DMS 273 (cell line): ENCODE data around the gene CYP27A1.
"Not testable (repeated sequence)": the region's sequence is repeated elsewhere in the genome, so short reads cannot be mapped to it uniquely, and the experiment has no call there.

Source experiments
- DNase-seq: peaks from one replicate; lab custom pipeline; 2025; ENCODE audit not compliant: unreplicated experiment; lab: John Stamatoyannopoulos, UW

Gene CYP27A1

DNA sequence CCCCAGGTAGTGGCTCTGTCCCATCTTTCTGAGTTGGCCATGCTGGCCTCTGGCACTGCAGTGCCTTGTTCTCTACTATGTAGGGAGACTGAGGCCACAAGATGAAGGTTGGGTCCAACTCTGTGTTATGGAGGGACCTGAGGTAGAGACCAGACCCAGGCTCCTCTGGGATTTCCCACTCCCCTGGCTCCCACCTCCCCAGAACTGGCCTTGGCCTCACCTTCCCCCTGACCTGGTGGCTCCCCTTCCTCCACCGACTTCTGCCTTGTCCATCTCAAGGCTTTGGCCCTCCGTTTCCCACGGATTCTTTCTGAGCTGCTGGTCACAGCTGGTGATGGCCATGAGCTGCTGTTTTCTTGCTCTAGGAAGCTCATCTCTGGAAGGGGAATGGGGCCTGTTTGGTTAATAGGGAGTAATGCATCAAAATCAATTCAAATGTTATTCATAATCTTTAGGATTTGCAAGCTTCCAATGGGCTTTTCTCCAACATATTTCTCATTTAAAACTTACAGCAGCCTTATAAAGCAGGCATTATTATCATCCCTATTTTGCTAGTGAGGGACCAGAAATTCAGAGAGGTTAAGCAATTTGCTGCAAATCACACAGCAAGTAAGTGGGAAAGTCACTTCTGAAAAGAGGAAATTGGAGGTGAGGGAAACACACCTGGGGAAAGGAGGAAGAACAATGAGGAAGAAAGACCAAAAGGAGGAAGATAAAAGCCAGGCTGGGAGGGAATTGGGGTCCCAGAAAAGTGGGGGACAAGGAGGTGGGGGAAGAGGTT, 48.8 kb downstream of the CYP27A1 start:
- no peak for DNase-seq

DNA sequence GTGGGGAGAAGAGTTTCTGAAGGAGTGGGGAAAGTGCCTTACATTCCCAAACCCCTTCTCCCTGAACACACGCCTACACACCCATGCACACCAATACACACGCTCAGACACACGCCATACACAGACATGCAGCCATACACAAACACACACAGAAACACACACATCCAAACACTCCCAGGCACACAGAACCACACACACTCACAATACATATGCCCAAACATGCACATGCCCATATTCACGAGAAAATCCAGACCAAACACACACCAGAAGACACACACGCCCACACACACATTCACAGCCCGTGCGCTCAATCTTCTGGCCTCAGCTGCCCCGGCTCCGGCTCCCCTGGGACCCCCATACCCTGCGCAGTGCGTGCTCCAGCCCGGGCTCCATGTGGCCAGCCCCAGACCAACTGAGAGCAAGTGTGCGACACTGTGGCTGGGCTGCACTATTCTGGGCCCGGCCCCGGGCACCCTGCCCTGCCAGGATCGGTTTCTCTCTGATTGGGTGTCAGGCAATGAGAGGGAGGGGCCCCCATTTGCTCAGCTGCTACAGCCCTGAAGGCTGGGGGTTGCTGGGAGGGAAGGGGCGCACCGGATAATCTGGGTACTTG, 49.5 kb downstream of the CYP27A1 start, which contains the start of gene PRKAG3:
Gene PRKAG3 (minus strand): TSS at position 426 of the 613 bp plus-strand sequence.
- DNase-seq, result peak; percentile 36

DNA sequence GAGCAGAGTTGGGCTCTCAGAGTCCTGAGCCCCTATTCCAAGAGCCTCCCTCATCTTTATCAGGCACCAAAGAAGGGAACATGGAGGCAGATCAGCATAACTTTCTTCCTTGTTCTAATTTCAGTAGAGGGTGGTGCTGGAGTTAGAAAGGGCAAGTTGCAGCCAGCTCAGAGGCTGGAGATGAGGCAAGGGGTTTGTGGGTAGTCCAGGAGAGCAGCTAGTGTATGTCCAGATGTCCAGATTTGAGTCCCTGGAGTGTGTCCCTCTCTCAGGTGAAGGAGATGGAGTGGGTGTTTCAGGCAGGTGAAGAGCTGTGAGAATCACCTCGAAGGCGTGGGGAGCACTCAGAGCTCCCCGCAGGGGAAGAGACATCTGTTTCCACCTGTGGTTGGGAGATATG, 50.1 kb downstream of the CYP27A1 start:
- DNase-seq, result no peak

DNA sequence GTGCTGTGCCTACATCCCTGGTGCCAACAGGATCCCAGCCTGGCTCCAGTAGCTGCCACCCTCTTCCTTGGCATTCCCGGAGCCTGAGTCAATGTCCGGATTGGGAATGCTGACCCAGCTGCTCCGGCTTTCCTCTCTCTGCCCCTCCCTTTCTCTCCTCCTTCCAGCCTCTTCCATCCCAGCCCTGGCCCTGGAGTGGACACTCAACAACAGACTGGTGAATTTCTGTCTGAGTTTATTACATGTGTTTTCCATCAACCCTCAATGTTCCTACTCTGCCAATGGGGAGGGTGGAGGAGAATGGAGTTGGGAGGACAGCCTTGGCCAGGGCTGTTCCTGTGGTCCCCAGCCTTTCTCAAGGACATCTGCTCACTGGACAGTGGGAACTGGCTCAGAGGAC, 50.6 kb downstream of the CYP27A1 start:
- DNase-seq, result no peak

DNA sequence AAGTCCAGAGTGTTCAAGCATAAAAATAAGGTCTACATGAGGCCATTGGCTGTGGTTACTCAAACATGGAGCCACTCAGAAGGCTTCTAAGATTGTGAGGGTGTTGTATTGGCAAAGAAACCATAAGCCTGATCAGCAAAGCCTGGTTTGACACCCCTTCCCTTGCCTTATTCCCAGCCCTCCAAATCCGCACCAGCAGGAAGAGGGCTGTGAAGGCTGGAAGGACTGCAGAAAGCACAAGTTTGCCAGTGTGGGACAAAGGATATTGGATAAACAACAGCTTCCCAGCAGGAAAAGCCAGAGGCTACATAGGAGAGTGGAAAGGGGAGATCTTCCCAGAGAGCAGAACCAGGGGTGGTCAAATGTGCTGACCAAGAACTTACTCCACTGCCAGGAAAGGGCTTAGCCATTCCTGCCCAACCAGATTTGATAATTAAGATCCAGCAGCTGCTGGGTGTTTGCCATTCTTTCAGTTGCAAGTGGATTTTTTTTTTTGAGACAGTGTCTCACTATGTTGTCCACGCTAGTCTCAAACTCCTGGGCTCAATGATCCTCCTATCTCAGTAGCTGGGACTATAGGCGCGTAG, 51.2 kb downstream of the CYP27A1 start:
- DNase-seq, result no peak

DNA sequence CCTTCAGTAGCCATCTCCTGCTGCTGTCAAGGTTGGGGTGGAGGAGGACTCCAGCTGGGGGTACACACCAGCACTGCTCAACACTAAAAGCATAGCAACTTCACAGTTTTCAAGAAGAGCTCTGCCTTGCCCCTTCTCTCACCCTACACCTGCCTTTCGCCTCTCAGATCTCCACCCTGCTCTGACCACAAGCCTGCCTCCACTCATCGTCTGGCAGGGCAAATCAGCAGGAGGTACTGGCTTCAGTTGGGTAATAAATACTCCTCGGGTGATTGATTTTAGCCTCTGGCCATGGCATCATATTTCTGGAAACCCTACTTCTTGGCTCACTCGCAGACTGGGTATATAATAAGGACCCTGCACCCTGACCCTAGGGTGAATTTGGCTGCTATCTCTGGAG, 52.7 kb downstream of the CYP27A1 start:
- no peak for DNase-seq

DNA sequence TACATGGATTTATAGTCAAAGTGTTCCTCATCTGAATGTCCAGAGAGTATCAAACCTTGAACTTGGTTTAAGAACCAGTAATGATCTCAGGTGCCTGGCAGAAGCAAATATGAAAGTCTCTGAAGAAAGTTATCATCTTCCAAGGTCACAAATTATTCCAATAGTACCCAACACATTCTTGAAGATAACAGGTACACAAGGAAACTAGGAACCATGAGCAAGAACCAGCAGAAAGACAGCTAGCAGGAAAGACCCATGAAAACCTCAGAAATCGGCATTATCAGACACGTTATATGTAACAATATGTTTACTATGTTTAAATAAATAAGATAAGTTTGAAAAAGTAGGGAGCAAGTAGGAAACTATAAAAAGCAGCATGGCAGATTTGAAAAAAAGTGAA, 55.5 kb downstream of the CYP27A1 start:
- DNase-seq, result no peak

DNA sequence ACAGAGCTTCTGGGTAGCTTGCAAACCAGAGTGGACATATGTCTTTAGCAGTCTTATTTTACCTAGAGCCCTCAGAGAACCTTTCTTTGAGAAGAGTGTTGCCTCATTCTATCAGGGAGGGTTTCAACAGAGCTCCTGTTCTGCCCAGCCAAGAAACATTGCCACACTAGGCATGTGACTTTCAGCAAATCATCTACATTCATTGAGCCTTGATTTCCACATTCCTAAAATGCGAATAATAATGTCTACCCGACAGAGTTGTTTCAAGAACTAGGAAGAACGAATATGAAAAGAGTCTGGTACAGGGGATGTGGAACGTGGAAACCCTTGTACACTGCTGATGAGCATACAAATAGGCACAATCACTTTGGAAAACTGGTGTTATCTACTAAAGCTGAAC, 57.5 kb downstream of the CYP27A1 start:
- no peak for DNase-seq

DNA sequence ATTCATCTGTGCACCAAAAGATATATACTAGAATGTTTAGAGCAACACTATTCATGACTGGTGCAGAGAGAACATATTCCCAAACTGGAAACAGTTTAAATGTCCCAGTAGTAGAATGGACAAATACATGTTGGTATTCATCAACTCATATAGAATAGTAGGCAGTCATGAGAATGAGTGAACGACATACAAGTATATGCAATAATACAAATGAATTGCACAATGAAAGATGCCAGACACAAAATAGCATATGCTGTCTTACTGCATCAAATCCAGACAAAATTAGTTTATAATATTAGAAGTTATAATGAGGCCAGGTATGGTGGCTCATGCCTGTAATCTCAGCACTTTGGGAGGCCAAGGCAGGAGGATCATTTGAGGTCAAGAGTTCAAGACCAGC, 57.9 kb downstream of the CYP27A1 start:
- no peak for DNase-seq

DNA sequence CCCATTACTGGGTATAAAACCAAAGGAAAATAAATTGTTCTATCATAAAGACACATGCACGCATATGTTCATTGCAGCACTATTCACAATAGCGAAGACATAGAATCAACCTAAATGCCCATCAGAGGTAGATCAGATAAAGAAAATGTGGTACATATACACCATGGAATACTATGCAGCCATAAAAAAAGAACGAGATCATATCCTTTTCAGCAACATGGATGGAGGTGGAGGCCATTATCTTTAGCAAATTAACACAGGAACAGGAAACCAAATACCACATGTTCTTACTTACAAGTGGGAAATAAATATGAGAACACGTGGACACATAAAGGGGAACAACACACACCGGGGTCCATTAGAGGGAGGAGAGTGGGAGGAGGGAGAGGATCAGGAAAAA, 62.4 kb downstream of the CYP27A1 start:
- not testable (repeated sequence) for DNase-seq

DNA sequence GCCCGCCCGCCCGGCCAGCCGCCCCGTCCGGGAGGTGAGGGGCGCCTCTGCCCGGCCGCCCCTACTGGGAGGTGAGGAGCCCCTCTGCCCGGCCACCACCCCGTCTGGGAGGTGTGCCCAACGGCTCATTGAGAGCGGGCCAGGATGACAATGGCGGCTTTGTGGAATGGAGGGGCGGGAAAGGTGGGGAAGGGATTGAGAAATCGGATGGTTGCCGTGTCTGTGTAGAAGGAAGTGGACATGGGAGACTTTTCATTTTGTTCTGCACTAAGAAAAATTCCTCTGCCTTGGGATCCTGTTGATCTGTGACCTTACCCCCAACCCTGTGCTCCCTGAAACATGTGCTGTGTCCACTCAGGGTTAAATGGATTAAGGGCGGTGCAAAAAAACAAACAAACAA, 65.0 kb downstream of the CYP27A1 start:
- not testable (repeated sequence) for DNase-seq

DNA sequence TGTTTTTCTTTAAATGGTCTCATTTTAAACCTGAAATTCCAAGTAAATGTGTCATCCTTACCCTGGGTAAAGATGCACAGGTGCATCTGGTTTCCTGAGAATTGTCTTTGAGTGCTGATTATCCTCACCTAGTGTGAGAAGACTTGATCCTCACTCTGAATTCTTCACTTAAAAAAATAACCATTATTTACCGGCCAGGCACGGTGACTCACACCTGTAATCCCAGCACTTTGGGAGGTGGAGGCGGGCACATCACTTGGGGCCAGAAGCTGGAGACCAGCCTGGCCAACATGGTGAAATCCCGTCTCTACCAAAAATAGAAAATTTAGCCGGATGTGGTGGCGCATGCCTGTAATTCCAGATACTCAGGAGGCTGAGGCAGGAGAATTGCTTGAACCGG, 67.8 kb downstream of the CYP27A1 start:
- no peak for DNase-seq

DNA sequence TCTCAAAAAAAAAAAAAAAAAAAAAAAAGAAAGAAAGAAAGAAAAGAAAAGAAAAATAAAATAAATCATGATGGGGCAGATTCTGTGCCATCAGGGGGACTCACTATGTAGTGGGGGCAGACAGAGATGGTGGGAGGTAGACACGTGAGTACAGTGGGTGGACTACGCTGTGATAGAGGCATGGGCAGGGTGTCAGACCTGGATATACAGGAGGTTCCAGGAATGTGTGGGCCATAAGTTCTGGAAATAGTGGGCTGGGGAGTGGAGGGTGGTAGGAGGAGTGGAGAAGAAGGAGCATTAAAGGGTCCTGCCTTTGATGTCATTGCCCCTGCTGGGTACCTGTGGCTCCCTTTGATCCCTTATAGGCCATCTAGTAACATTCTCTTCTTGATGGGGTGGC, 68.8 kb downstream of the CYP27A1 start:
- DNase-seq, result no peak

DNA sequence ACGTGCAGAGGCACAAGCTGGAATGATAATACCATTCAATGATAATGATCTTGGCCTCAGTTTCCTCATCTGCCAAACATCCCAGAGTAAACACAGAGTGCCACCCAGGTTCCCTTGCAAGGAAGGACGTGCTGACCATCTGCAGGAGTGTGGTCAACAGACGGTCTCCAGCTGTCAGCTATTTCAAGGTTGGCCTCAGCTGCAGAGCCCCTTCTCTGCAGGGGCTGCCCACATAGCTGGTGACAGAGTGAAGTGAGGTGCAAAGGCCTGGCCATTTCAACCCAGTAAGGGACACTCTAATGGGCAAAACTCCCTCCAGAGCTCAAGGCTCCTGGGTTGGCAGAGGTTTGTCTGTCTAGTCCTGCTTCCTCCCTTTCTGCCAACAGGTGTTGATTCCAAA, 69.3 kb downstream of the CYP27A1 start:
- no peak for DNase-seq

DNA sequence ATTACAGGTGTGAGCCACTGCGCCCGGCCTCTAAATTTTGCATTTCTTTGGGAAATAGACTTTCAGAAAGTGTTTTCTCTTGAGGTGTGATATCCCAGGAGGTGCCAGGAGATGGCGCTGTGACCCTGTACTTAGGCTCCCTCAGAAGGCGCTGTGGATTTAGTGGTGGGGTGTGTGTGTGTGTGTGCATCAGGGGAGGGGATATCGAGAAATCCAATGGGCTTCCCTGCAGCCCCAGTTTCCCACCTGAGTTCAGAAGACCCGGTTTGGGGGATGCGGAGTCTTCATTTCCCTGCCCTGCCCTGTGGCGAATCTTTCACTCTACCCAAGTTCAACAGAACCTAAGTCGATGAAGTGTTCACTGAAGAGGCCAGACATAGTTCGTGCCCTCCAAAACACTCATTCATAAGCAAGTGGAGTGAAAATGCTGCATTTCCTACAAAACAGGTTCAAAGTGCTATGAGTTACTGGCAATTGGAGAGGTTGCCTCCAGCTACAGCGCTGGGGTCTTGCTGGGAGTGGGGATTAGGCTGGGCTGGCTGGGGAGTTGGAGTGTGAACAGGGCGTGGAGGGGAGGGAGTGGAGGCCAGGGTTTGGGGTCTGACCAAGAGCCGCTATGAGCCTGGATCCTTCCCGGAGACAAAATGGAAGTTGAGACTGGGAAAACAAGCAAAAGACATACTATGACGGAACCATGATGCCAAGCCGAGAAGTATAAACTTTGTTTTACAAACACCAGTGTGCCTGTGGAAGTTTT, 71.1 kb downstream of the CYP27A1 start:
- peak; percentile 84 for DNase-seq

DNA sequence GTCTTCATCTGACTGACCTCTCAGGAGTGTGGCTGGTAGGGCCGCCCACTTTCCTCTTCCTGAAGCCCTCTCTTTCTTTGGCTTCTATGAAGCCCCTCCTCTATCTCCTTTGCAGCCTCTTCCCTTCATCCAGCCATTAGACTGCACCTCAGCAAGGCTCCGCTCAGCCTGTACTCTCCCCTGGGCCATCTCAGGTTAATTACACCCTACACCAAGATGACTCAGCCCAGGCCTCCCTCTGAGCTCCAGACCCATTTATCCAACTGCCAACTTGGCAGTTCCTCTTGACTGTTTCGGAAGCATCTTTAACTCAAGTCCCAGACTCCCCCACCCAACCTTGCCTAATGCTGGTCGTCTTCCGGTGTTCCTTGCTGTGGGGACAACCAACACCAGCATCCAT, 71.8 kb downstream of the CYP27A1 start:
- no peak for DNase-seq

DNA sequence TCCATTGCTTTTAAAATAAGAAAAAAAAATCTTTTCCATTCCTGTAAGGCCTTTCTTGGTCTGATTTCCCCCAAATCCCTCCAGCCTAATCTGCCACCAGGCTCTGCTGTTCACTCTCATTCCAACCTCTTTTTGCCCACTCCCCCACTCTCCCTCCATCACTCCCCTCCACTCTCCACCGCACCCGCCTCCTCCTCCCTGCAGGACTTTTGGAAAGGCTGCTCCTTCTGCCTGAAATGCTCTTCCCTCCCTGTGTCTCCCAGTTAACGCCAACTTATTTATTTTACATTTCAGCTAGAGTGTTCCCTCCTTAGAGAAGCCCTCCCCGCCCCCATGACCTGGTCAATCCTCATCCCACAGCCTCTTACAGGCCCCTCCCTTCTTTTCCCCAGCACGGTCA, 72.9 kb downstream of the CYP27A1 start:
- DNase-seq, result no peak

DNA sequence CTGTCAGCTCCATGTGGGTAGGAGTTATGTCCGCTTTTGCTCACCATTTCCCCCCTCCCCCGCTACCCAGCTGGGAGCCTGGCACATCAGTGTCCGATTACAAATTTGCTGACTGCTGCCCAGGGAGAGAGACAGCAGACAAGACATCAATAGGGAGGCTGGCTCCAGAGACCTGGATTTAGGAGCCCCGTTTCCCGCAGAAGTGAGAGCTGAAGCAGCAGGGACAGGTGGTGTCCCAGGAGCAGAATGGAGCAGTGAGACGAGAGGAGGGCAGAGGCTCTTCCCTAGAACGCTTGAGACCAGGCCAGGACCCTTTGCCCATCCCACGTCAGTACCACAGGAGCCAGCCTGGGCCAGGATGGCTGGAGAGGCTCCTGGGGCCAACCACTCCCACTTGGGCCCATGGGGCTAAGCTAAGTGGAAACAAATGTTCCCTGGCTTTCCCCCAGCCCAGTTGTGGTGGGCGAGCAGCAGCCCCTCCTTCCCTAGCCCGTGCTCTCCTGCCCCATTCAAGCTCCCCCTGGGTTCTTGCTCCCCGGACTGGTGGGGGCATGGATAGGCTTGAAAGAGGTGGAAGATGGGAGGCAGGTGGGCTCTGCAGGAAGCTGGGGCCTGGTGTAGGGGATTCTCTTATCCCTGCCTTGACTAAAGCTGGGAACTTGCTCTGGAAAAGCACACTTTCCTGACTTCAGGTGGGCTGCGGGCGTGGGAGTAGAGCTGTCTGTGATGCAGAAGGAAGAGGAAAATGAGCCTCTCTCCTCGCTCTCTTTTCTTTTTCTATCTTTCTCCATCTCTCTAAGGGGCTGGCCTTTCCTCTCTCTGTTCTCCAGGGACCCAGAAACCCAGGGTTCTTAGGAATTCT, 73.6 kb downstream of the CYP27A1 start:
- DNase-seq, result no peak

DNA sequence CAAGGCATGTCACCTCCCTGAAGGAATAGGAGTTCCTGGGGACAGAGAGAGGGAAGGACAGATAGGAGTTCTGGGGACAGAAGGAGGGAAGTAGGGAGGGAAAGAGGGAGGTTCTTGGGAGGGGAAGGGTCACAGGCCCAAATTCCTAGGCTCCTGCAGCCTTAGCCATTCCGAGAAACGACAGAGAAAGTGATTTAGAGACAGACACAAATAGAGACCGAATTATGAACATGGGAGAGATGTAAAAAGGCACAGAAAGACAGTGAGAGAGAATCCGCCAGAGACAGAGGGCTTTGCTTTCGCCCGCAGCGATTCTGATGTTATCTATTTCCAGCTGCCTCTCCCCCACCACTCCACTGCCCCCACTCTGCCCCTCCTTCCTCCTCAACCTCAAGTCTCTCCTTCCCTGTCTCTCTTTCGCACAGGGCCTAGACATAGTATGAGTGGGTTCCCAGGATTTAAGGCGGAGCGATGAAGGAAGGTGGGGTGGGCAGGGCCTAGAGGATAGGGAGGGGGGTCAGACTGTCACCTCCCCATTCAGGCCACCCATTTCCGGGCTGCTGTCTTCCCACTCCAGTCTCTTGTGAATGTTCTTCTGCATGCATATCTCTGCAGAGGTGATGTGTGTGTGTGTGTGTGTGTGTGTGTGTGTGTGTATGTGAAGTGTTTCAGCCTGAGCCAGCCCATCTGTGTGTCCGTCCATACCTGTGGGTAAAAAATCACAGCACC, 74.4 kb downstream of the CYP27A1 start:
- peak; percentile 32 for DNase-seq

DNA sequence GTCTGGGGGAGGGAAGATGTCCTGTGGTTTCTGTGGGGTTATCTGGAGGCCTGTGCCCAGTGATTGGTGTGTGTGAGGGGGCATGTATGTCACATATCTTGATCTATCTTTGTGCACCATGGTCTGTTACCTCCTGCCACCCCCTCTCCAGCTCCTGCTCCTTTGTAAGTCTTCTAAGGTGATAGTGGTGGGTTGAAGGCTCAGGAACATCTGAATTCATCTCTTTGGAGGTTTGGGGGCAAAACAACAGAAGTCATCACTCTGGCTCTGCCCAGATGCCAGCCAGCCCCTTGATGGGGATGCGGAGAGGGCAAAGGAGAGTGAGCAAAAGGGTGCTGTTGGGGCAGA, 74.9 kb downstream of the CYP27A1 start:
- no peak for DNase-seq
